Stimulated activated CD8-positive, alpha-beta memory T cell treated with anti-CD3 and anti-CD28 coated beads, Interleukin-7, amount 100 ng/mL, for 48 hours (primary cell): Measurements from ENCODE around the gene ZC3H10.
"Not testable (repeated sequence)": the region's sequence is repeated elsewhere in the genome, so short reads cannot be mapped to it uniquely, and the experiment has no call there.

Source experiments
- DNase-seq, 2 donors: peaks; one replicate each; pipeline ENCODE4 v3.0.0-alpha.2; 2020; ENCODE audit warnings: low read depth in 1 of 2; ENCODE audit errors: extremely low read depth in 1 of 2

ZC3H10 gene

GRCh38 chr12:56153678-56154065 lies 35.6 kb downstream of the ZC3H10 start:
- no peak for DNase-seq

GRCh38 chr12:56154246-56154771 lies 36.2 kb downstream of the ZC3H10 start:
- DNase-seq, result no peak

- DNase-seq, result no peak
Measured at GRCh38 chr12:56154818-56155217, 36.8 kb downstream of the ZC3H10 start.

- DNase-seq, result no peak
Measured at GRCh38 chr12:56155256-56155845, 37.3 kb downstream of the ZC3H10 start.

GRCh38 chr12:56156464-56157200 lies 38.6 kb downstream of the ZC3H10 start:
- DNase-seq, result not testable (repeated sequence)

- peak in 1 of 2 donors; percentile 47 for DNase-seq
Measured at GRCh38 chr12:56157201-56158028, 39.3 kb downstream of the ZC3H10 start.

GRCh38 chr12:56158029-56158925 lies 40.2 kb downstream of the ZC3H10 start, which contains the start of gene MYL6:
MYL6 (plus strand) TSS chr12:56158359; CDS start chr12:56158402, 43 bp downstream.
- peak; percentile 76 to 93 for DNase-seq

- no peak for DNase-seq
Measured at GRCh38 chr12:56158926-56159461, 40.9 kb downstream of the ZC3H10 start.

GRCh38 chr12:56159482-56160192 lies 41.6 kb downstream of the ZC3H10 start:
- DNase-seq, result no peak

GRCh38 chr12:56160193-56160763 lies 42.2 kb downstream of the ZC3H10 start:
- peak in 1 of 2 donors; percentile 44 for DNase-seq

GRCh38 chr12:56160894-56161689 lies 43.0 kb downstream of the ZC3H10 start:
- no peak for DNase-seq

GRCh38 chr12:56161690-56162351 lies 43.8 kb downstream of the ZC3H10 start:
- no peak for DNase-seq

- DNase-seq, result no peak
Measured at GRCh38 chr12:56162468-56163290, 44.6 kb downstream of the ZC3H10 start.

- DNase-seq, result no peak
Measured at GRCh38 chr12:56163533-56164344, 45.7 kb downstream of the ZC3H10 start.

GRCh38 chr12:56164345-56164729 lies 46.3 kb downstream of the ZC3H10 start:
- no peak for DNase-seq

- no peak for DNase-seq
Measured at GRCh38 chr12:56165369-56165768, 47.3 kb downstream of the ZC3H10 start.
